ENCODE data around the gene R3HDML.
"Not testable (repeated sequence)": the region's sequence is repeated elsewhere in the genome, so short reads cannot be mapped to it uniquely, and the experiment has no call there.

R3HDML gene

GRCh38 chr20:44291754-44292153 is 45.1 kb upstream of the R3HDML start:
- Histone ChIP-seq H3K9ac (ENCODE audit: low read depth, low read length) (no peak overlapping the region), H3K27ac (ENCODE audit: low read length) (no peak overlapping the region), H2AFZ (ENCODE audit: low read depth, low read length) (no peak overlapping the region), H4K20me1 (ENCODE audit: insufficient read depth, low read length) (peaks cover 5% of the 10 kb centered on the region; the same call in 1 of the 2 replicates), H3K27me3 (ENCODE audit: insufficient read depth, low read length, poor library complexity) (no peaks in the 10 kb centered on the region), H3K9me3 (ENCODE audit: insufficient read depth, low read length, severe bottlenecking) (peaks cover 4% of the 10 kb centered on the region), H3K36me3 (ENCODE audit: insufficient read depth, low read length) (no peaks in the 10 kb centered on the region), H3K4me1 (ENCODE audit: insufficient read depth, low read length) (no peaks in the 10 kb centered on the region), H3K4me2 (ENCODE audit: insufficient read depth, low read length) (no peak overlapping the region), H3K79me2 (ENCODE audit: insufficient read depth, low read length) (no peaks in the 10 kb centered on the region), H3K4me3 (ENCODE audit: low read depth in 1 of 2, low read length in 2 of 2) (no peak overlapping the region)
- no peak for ATAC-seq (ENCODE audit: insufficient read depth, low read depth)
- DNase-seq = no peak
- no peak for TF ChIP-seq CTCF (IDR thresholded peaks at IDR 0.05; ENCODE audit: borderline replicate concordance, extremely low read depth, low read length, poor library complexity, severe bottlenecking)
- no peak for TF ChIP-seq EZH2 (IDR thresholded peaks at IDR 0.05; ENCODE audit: borderline replicate concordance, low read depth, low read length, severe bottlenecking)

GRCh38 chr20:44296011-44296410 is 40.8 kb upstream of the R3HDML start:
- no peaks in the 10 kb centered on the region for H3K36me3 ChIP-seq (ENCODE audit: insufficient read depth, low read length)
- H4K20me1 ChIP-seq (ENCODE audit: insufficient read depth, low read length) = peaks cover 8% of the 10 kb centered on the region; the same call in 1 of the 2 replicates
- H3K9ac ChIP-seq (ENCODE audit: low read depth, low read length) = no peak overlapping the region
- no peaks in the 10 kb centered on the region for H3K27me3 ChIP-seq (ENCODE audit: insufficient read depth, low read length, poor library complexity)
- no peak overlapping the region for H3K4me3 ChIP-seq (ENCODE audit: low read depth in 1 of 2, low read length in 2 of 2)
- TF ChIP-seq CTCF (IDR thresholded peaks at IDR 0.05; ENCODE audit: borderline replicate concordance, extremely low read depth, low read length, poor library complexity, severe bottlenecking) (no peak), EZH2 (IDR thresholded peaks at IDR 0.05; ENCODE audit: borderline replicate concordance, low read depth, low read length, severe bottlenecking) (no peak)
- no peak for DNase-seq
- no peaks in the 10 kb centered on the region for H3K9me3 ChIP-seq (ENCODE audit: insufficient read depth, low read length, severe bottlenecking)
- no peaks in the 10 kb centered on the region for H3K4me1 ChIP-seq (ENCODE audit: insufficient read depth, low read length)
- no peak overlapping the region for H2AFZ ChIP-seq (ENCODE audit: low read depth, low read length)
- H3K79me2 ChIP-seq (ENCODE audit: insufficient read depth, low read length) = no peaks in the 10 kb centered on the region
- no peak for ATAC-seq (ENCODE audit: insufficient read depth, low read depth)
- no peak overlapping the region for H3K27ac ChIP-seq (ENCODE audit: low read length)
- no peak overlapping the region for H3K4me2 ChIP-seq (ENCODE audit: insufficient read depth, low read length)

- H4K20me1 ChIP-seq (ENCODE audit: insufficient read depth, low read length) = peaks cover 7% of the 10 kb centered on the region; the same call in 1 of the 2 replicates
- no peaks in the 10 kb centered on the region for H3K79me2 ChIP-seq (ENCODE audit: insufficient read depth, low read length)
- H3K36me3 ChIP-seq (ENCODE audit: insufficient read depth, low read length) = no peaks in the 10 kb centered on the region
- H3K4me1 ChIP-seq (ENCODE audit: insufficient read depth, low read length) = no peaks in the 10 kb centered on the region
- no peaks in the 10 kb centered on the region for H3K9me3 ChIP-seq (ENCODE audit: insufficient read depth, low read length, severe bottlenecking)
- ATAC-seq (ENCODE audit: insufficient read depth, low read depth) (no peak), DNase-seq (no peak)
- H3K27me3 ChIP-seq (ENCODE audit: insufficient read depth, low read length, poor library complexity) = no peaks in the 10 kb centered on the region
- H2AFZ ChIP-seq (ENCODE audit: low read depth, low read length) = no peak overlapping the region
- H3K27ac ChIP-seq (ENCODE audit: low read length) = no peak overlapping the region
- no peak overlapping the region for H3K4me2 ChIP-seq (ENCODE audit: insufficient read depth, low read length)
- H3K9ac ChIP-seq (ENCODE audit: low read depth, low read length) = no peak overlapping the region
- no peak overlapping the region for H3K4me3 ChIP-seq (ENCODE audit: low read depth in 1 of 2, low read length in 2 of 2)
- TF ChIP-seq EZH2 (IDR thresholded peaks at IDR 0.05; ENCODE audit: borderline replicate concordance, low read depth, low read length, severe bottlenecking) = no peak
- no peak for TF ChIP-seq CTCF (IDR thresholded peaks at IDR 0.05; ENCODE audit: borderline replicate concordance, extremely low read depth, low read length, poor library complexity, severe bottlenecking)
Observed at GRCh38 chr20:44297721-44298120, 39.1 kb upstream of the R3HDML start.

GRCh38 chr20:44299011-44299535 is 37.8 kb upstream of the R3HDML start:
- not testable (repeated sequence) for H3K27me3 ChIP-seq (ENCODE audit: insufficient read depth, low read length, poor library complexity); H3K9ac ChIP-seq (ENCODE audit: low read depth, low read length); DNase-seq; H3K4me1 ChIP-seq (ENCODE audit: insufficient read depth, low read length); H3K36me3 ChIP-seq (ENCODE audit: insufficient read depth, low read length); H4K20me1 ChIP-seq (ENCODE audit: insufficient read depth, low read length); H3K4me3 ChIP-seq (ENCODE audit: low read depth in 1 of 2, low read length in 2 of 2); H3K9me3 ChIP-seq (ENCODE audit: insufficient read depth, low read length, severe bottlenecking); H3K4me2 ChIP-seq (ENCODE audit: insufficient read depth, low read length); H3K79me2 ChIP-seq (ENCODE audit: insufficient read depth, low read length); H3K27ac ChIP-seq (ENCODE audit: low read length); H2AFZ ChIP-seq (ENCODE audit: low read depth, low read length); ATAC-seq (ENCODE audit: insufficient read depth, low read depth)

All from DND-41 (cell line).